Caco-2 (cell line): ENCODE data around the gene SPHK2. TPM values are rescaled to one million over a fixed set of nuclear protein-coding genes. Genes with fewer than 3 reads are reported as not detected.

ENCODE experiments used
- BruUV-seq: library from RNA; stranded (reverse); fragments of 400-500 nt; replicated peaks from 2 replicates; lab custom pipeline; 2021; lab: Mats Ljungman, UMichigan
- CTCF ChIA-PET: fragments of 300-600 bp; sonication (Branson Sonifier 250); formaldehyde crosslinking; loops from one replicate; lab custom pipeline; 2022; ENCODE audit warnings: antibody characterized with exemption; lab: Charles Lee
- POLR2A ChIA-PET: fragments of 300-600 bp; sonication (Branson Sonifier 250); formaldehyde crosslinking; loops from one replicate; lab custom pipeline; 2022; ENCODE audit warnings: antibody characterized with exemption; lab: Charles Lee
- DNase-seq, 2 experiments: peaks; one replicate each; pipeline versions ENCODE4 v3.0.0 to v3.0.0-alpha.2; 2020 to 2022
- H3K27me3 ChIP-seq: replicated peaks from 2 replicates; pipeline ENCODE4 v1.6.0; 2011; ENCODE audit warnings: low read length; ENCODE audit not compliant: control insufficient read depth, insufficient read depth
- H3K36me3 ChIP-seq: 2 replicates; pipeline ENCODE4 v1.5.1; 2011; ENCODE audit warnings: low read length; ENCODE audit not compliant: control insufficient read depth, insufficient read depth
- H3K4me1 ChIP-seq: fragments of 250-450 bp; sonication (Bioruptor Pico); 2 replicates; pipeline ENCODE4 v1.5.1; 2020; ENCODE audit warnings: mild to moderate bottlenecking
- H3K4me3 ChIP-seq: 2 replicates; pipeline ENCODE4 v1.5.1; 2011; ENCODE audit warnings: low read depth, mild to moderate bottlenecking, control low read depth, low read length
- H3K9me3 ChIP-seq: fragments of 250-450 bp; sonication (Bioruptor Pico); 2 replicates; pipeline ENCODE4 v1.5.1; 2020; ENCODE audit warnings: mild to moderate bottlenecking, moderate library complexity
- H3K27ac Mint-ChIP-seq: one replicate; pipeline ENCODE4 v1.8.0; 2022; ENCODE audit warnings: mixed read lengths; ENCODE audit not compliant: unreplicated experiment
- H3K27me3 Mint-ChIP-seq: one replicate; pipeline ENCODE4 v1.8.0; 2022; ENCODE audit warnings: mixed read lengths; ENCODE audit not compliant: insufficient read depth, unreplicated experiment
- H3K36me3 Mint-ChIP-seq: one replicate; pipeline ENCODE4 v1.8.0; 2022; ENCODE audit warnings: mild to moderate bottlenecking, mixed read lengths; ENCODE audit not compliant: insufficient read depth, unreplicated experiment
- H3K4me1 Mint-ChIP-seq: one replicate; pipeline ENCODE4 v1.8.0; 2022; ENCODE audit warnings: low read depth, mixed read lengths; ENCODE audit not compliant: unreplicated experiment
- H3K4me3 Mint-ChIP-seq: one replicate; pipeline ENCODE4 v1.8.0; 2022; ENCODE audit warnings: mild to moderate bottlenecking, moderate library complexity, mixed read lengths; ENCODE audit not compliant: unreplicated experiment
- H3K9me3 Mint-ChIP-seq: one replicate; pipeline ENCODE4 v1.8.0; 2022; ENCODE audit warnings: mixed read lengths; ENCODE audit not compliant: unreplicated experiment
- intact Hi-C: fragments of 100-400 bp; cut with micrococcal nuclease; formaldehyde crosslinking; loops from one replicate; pipeline ENCODE4 v1.10.0; 2022; ENCODE audit not compliant: unreplicated experiment
- total RNA-seq: library from RNA; stranded (reverse); gene quantifications from 2 replicates; pipeline ENCODE4 v1.2.3, GENCODE V29; 2022
- TF ChIP-seq, protein P1 (sequence below), 2 experiments: fragments of 200-600 bp in 1 of 2; IDR thresholded peaks; 1 replicate in 1 of 2; 2 replicates in 1 of 2; pipeline versions ENCODE4 v1.5.1 to v1.8.0; 2011 to 2022; ENCODE audit warnings: antibody characterized with exemption in 1 of 2, control low read depth in 1 of 2, inconsistent platforms in 1 of 2, low read depth in 1 of 2, low read length in 1 of 2, mild to moderate bottlenecking in 1 of 2, moderate library complexity in 1 of 2; ENCODE audit not compliant: insufficient read depth in 1 of 2, severe bottlenecking in 1 of 2, unreplicated experiment in 1 of 2

SPHK2 gene
- total RNA-seq, 1 experiment from 2014 or later: 140 TPM

DNA sequence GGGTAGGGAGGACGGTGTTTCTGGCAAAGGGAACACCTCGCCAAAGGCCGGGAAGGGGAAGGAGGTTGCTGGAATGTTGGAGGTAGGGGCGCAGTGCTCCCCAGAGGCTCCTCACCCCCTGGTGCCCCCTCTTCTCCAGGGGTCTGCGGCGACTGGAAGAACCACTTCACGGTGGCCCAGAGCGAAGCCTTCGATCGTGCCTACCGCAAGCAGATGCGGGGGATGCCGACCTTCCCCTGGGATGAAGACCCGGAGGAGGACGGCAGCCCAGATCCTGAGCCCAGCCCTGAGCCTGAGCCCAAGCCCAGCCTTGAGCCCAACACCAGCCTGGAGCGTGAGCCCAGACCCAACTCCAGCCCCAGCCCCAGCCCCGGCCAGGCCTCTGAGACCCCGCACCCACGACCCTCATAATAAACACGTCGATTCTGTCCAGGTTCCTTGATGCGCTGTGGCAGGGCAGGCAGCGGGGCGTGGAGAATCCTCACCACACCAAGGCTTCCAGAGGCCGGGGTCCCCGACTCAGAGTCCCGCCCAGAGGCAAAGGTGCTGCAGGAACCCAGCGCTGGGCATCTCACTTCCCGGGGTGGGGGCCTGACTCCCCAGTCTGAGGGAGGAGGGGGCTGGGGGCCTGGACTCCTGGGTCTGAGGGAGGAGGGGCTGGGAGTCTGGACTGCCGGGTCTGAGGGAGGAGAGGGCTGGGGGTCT lies 20.2 kb upstream of the SPHK2 start:
- peaks cover 8% of the 10 kb centered on the region for H3K4me1 Mint-ChIP-seq
- no peak overlapping the region for H3K27ac Mint-ChIP-seq
- Histone ChIP-seq H3K27me3 (no peaks in the 10 kb centered on the region), H3K9me3 (no peaks in the 10 kb centered on the region), H3K36me3 (no peaks in the 10 kb centered on the region), H3K4me1 (peaks cover 7% of the 10 kb centered on the region), H3K4me3 (no peak overlapping the region)
- H3K27me3 Mint-ChIP-seq: no peaks in the 10 kb centered on the region
- intact Hi-C loops: no loop called here
- H3K36me3 Mint-ChIP-seq: peaks cover 5% of the 10 kb centered on the region
- no peak overlapping the region for H3K4me3 Mint-ChIP-seq
- TF ChIP-seq, protein P1, sequence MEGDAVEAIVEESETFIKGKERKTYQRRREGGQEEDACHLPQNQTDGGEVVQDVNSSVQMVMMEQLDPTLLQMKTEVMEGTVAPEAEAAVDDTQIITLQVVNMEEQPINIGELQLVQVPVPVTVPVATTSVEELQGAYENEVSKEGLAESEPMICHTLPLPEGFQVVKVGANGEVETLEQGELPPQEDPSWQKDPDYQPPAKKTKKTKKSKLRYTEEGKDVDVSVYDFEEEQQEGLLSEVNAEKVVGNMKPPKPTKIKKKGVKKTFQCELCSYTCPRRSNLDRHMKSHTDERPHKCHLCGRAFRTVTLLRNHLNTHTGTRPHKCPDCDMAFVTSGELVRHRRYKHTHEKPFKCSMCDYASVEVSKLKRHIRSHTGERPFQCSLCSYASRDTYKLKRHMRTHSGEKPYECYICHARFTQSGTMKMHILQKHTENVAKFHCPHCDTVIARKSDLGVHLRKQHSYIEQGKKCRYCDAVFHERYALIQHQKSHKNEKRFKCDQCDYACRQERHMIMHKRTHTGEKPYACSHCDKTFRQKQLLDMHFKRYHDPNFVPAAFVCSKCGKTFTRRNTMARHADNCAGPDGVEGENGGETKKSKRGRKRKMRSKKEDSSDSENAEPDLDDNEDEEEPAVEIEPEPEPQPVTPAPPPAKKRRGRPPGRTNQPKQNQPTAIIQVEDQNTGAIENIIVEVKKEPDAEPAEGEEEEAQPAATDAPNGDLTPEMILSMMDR (IDR thresholded peaks at IDR 0.05; ENCODE audit: insufficient read depth in 1 of 2, low read depth in 1 of 2, low read length in 1 of 2, severe bottlenecking in 1 of 2, unreplicated experiment in 1 of 2): no peak
- CTCF ChIA-PET: no interaction called here
- POLR2A ChIA-PET: no interaction called here
- H3K9me3 Mint-ChIP-seq: no peaks in the 10 kb centered on the region
- no TSS peak for BruUV-seq
- no peak for DNase-seq

DNA sequence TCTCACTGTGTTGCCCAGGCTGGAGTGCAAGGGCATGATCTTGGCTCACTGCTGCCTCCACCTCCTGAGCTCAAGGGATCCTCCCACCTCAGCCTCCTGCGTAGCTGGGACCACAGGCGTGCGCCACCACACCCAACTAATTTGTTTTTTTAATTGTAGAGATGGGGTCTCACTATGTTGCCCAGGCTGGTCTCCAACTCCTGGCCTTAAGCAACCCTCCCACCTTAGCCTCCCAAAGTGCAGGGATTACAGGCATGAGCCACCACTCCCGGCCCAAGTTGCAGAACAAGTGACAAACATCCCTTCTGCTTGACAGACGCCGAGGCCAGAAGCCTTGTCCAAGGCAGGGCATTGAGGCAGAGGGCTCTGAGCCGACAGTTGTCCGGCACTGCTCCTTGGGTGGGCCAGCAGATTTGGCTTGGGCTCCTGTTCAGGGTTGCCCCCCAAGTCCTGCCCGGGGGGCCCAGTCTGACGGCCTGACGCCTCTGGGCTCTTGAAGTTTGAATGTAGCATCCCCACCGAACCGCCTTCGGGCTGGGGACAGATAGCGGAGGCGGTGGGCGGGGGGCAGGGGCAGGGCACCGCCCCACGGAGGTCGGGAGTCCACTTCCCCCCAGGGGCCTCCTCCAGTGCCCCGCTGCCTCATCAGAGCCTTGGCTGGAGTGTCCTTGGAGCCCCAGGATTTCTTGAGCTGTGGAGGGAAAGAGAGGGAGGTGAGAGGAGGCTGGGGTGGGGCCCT lies 18.5 kb upstream of the SPHK2 start:
- TF ChIP-seq, protein P1 (IDR thresholded peaks at IDR 0.05; ENCODE audit: insufficient read depth in 1 of 2, low read depth in 1 of 2, low read length in 1 of 2, severe bottlenecking in 1 of 2, unreplicated experiment in 1 of 2): no peak
- H3K4me1 ChIP-seq: peaks cover 7% of the 10 kb centered on the region
- H3K27me3 Mint-ChIP-seq: no peaks in the 10 kb centered on the region
- DNase-seq: no peak
- ChIA-PET CTCF (interaction anchor here (0.7 to 0.8 kb wide), 2 partner anchors 12 to 209 kb away, joined by 3 to 4 read pairs; no protein-coding TSS in a partner anchor), POLR2A (interaction anchor here (0.6 kb wide), 1 partner anchor 18 kb away, joined by 3 read pairs; the partner anchor contains the start of gene RPL18)
- peaks cover 8% of the 10 kb centered on the region for H3K4me1 Mint-ChIP-seq
- intact Hi-C loops: no loop called here
- no peaks in the 10 kb centered on the region for H3K9me3 ChIP-seq
- H3K9me3 Mint-ChIP-seq: no peaks in the 10 kb centered on the region
- peak overlapping the region; percentile 68 for H3K4me3 Mint-ChIP-seq
- H3K36me3 ChIP-seq: no peaks in the 10 kb centered on the region
- no peaks in the 10 kb centered on the region for H3K27me3 ChIP-seq
- no peak overlapping the region for H3K4me3 ChIP-seq
- no peak overlapping the region for H3K27ac Mint-ChIP-seq
- peaks cover 5% of the 10 kb centered on the region for H3K36me3 Mint-ChIP-seq
- BruUV-seq: no TSS peak

DNA sequence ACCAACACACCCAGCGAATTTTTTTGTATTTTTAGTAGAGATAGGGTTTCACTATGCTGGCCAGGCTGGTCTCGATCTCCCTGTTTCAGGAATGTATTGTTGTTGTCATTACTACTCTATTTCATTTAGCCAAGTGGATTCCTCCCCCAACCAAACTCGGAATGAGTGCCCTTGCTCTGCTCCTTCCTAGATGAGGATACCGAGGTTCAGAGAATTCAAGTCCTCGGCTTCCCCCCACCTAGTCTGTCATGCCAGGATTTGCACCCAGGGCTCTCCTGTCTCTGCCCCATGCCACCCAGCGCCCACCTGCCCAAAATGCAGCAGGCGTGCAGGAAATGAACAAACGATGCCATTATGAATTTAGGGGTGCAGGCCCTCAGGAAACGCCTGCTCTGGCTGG lies 16.3 kb upstream of the SPHK2 start:
- no peak overlapping the region for H3K4me3 ChIP-seq
- Mint-ChIP-seq H3K27me3 (no peaks in the 10 kb centered on the region), H3K27ac (no peak overlapping the region), H3K36me3 (peaks cover 5% of the 10 kb centered on the region), H3K9me3 (no peaks in the 10 kb centered on the region), H3K4me1 (peaks cover 8% of the 10 kb centered on the region), H3K4me3 (no peak overlapping the region)
- no peak for DNase-seq
- CTCF ChIA-PET: no interaction called here
- H3K9me3 ChIP-seq: no peaks in the 10 kb centered on the region
- no TSS peak for BruUV-seq
- no peaks in the 10 kb centered on the region for H3K27me3 ChIP-seq
- H3K36me3 ChIP-seq: no peaks in the 10 kb centered on the region
- peaks cover 7% of the 10 kb centered on the region for H3K4me1 ChIP-seq
- POLR2A ChIA-PET: no interaction called here
- TF ChIP-seq, protein P1 (IDR thresholded peaks at IDR 0.05; ENCODE audit: insufficient read depth in 1 of 2, low read depth in 1 of 2, low read length in 1 of 2, severe bottlenecking in 1 of 2, unreplicated experiment in 1 of 2): no peak
- intact Hi-C loops: no loop called here
